H9 (cell line): ENCODE data around the gene GPD1L. TPM values are rescaled to one million over a fixed set of nuclear protein-coding genes. Genes with fewer than 3 reads are reported as not detected.

ENCODE experiments used
- DNase-seq: peaks from one replicate; pipeline ENCODE4 v3.0.0-alpha.2; 2017
- H2AFZ ChIP-seq: one replicate; pipeline ENCODE4 v1.6.1; 2013; ENCODE audit warnings: mild to moderate bottlenecking, low read length, control low read depth, moderate library complexity
- H2AK5ac ChIP-seq: 2 replicates; pipeline ENCODE4 v1.6.1; 2013; ENCODE audit warnings: low read length, control low read depth, mixed read lengths; ENCODE audit not compliant: insufficient read length
- H2BK120ac ChIP-seq: one replicate; pipeline ENCODE4 v1.6.1; 2013; ENCODE audit warnings: low read depth, mild to moderate bottlenecking, low read length, control low read depth, inconsistent platforms; ENCODE audit not compliant: poor library complexity, severe bottlenecking
- H2BK12ac ChIP-seq: 2 replicates; pipeline ENCODE4 v1.6.1; 2013; ENCODE audit warnings: low read length, control low read depth, mixed read lengths, low read depth; ENCODE audit not compliant: insufficient read length
- H2BK15ac ChIP-seq: 2 replicates; pipeline ENCODE4 v1.6.1; 2013; ENCODE audit warnings: low read depth, low read length, control low read depth
- H2BK20ac ChIP-seq: one replicate; pipeline ENCODE4 v1.6.1; 2013; ENCODE audit warnings: low read depth, mild to moderate bottlenecking, low read length, control low read depth, inconsistent platforms; ENCODE audit not compliant: poor library complexity, severe bottlenecking
- H2BK5ac ChIP-seq: 2 replicates; pipeline ENCODE4 v1.6.1; 2013; ENCODE audit warnings: low read length, control low read depth, mixed read lengths; ENCODE audit not compliant: insufficient read length
- H3K14ac ChIP-seq: 2 replicates; pipeline ENCODE4 v1.6.1; 2013; ENCODE audit warnings: low read length, control low read depth; ENCODE audit not compliant: insufficient read depth
- H3K18ac ChIP-seq: 2 replicates; pipeline ENCODE4 v1.6.1; 2013; ENCODE audit warnings: low read depth, mild to moderate bottlenecking, mixed read lengths, low read length, control low read depth; ENCODE audit not compliant: insufficient read length
- H3K23ac ChIP-seq: 2 replicates; pipeline ENCODE4 v1.6.1; 2013; ENCODE audit warnings: low read length, control low read depth, mixed read lengths, low read depth; ENCODE audit not compliant: insufficient read length
- H3K23me2 ChIP-seq: 2 replicates; pipeline ENCODE4 v1.6.1; 2013; ENCODE audit warnings: low read depth, mild to moderate bottlenecking, mixed read lengths, low read length, control low read depth; ENCODE audit not compliant: insufficient read length, poor library complexity, severe bottlenecking
- H3K27ac ChIP-seq: 2 replicates; pipeline ENCODE4 v1.5.1; 2013; ENCODE audit warnings: low read length, control low read depth, mixed read lengths, low read depth; ENCODE audit not compliant: insufficient read length
- H3K27me3 ChIP-seq: 2 replicates; pipeline ENCODE4 v1.6.1; 2013; ENCODE audit warnings: low read length, control low read depth, inconsistent platforms; ENCODE audit not compliant: insufficient read depth
- H3K4ac ChIP-seq: 2 replicates; pipeline ENCODE4 v1.6.1; 2013; ENCODE audit warnings: low read depth, mild to moderate bottlenecking, control low read depth, inconsistent platforms, low read length, moderate library complexity
- H3K4me1 ChIP-seq: 2 replicates; pipeline ENCODE4 v1.6.1; 2013; ENCODE audit warnings: low read length, control low read depth, inconsistent platforms; ENCODE audit not compliant: insufficient read depth
- H3K4me2 ChIP-seq: 2 replicates; pipeline ENCODE4 v1.6.1; 2013; ENCODE audit warnings: low read length, control low read depth, mixed read lengths; ENCODE audit not compliant: insufficient read length, insufficient read depth
- H3K56ac ChIP-seq: 2 replicates; pipeline ENCODE4 v1.6.1; 2013; ENCODE audit warnings: low read depth, mild to moderate bottlenecking, mixed read lengths, low read length, control low read depth; ENCODE audit not compliant: insufficient read length
- H3K79me1 ChIP-seq: 2 replicates; pipeline ENCODE4 v1.6.1; 2013; ENCODE audit warnings: low read depth, mild to moderate bottlenecking, moderate library complexity, low read length, control low read depth, inconsistent platforms; ENCODE audit not compliant: insufficient read depth, poor library complexity, severe bottlenecking
- H3K79me2 ChIP-seq: 2 replicates; pipeline ENCODE4 v1.6.1; 2013; ENCODE audit warnings: low read length, control low read depth, inconsistent platforms; ENCODE audit not compliant: insufficient read depth
- H3K9ac ChIP-seq: 2 replicates; pipeline ENCODE4 v1.6.1; 2013; ENCODE audit warnings: low read length, control low read depth, mixed read lengths; ENCODE audit not compliant: insufficient read length; ENCODE audit errors: extremely low read depth
- H3K9me3 ChIP-seq: one replicate; pipeline ENCODE4 v1.6.1; 2013; ENCODE audit warnings: low read depth, low read length, inconsistent platforms; ENCODE audit not compliant: control insufficient read depth
- H3T11ph ChIP-seq: one replicate; pipeline ENCODE4 v1.6.1; 2013; ENCODE audit warnings: mild to moderate bottlenecking, low read length, control low read depth, inconsistent platforms
- H4K20me1 ChIP-seq: one replicate; pipeline ENCODE4 v1.6.1; 2013; ENCODE audit not compliant: control insufficient read depth, insufficient read length, insufficient read depth
- H4K5ac ChIP-seq: 2 replicates; pipeline ENCODE4 v1.6.1; 2013; ENCODE audit warnings: low read depth, mild to moderate bottlenecking, mixed read lengths, low read length, control low read depth; ENCODE audit not compliant: insufficient read length
- H4K8ac ChIP-seq: replicated peaks from 2 replicates; pipeline ENCODE4 v1.6.1; 2013; ENCODE audit warnings: low read length, control low read depth, mixed read lengths, low read depth; ENCODE audit not compliant: insufficient read length
- H4K91ac ChIP-seq: 2 replicates; pipeline ENCODE4 v1.6.1; 2013; ENCODE audit warnings: low read depth, mild to moderate bottlenecking, moderate library complexity, mixed read lengths, low read length, control low read depth; ENCODE audit not compliant: insufficient read length
- H3K27ac Mint-ChIP-seq, 3 experiments: 2 replicates in 2 of 3; 3 replicates in 1 of 3; pipeline ENCODE4 v1.8.0; 2020 to 2021; ENCODE audit warnings: mixed read lengths in 3 of 3, mild to moderate bottlenecking in 1 of 3, moderate library complexity in 1 of 3
- H3K27me3 Mint-ChIP-seq: 2 replicates; pipeline ENCODE4 v1.8.0; 2021; ENCODE audit warnings: low read depth, mild to moderate bottlenecking, moderate library complexity, mixed read lengths
- H3K36me3 Mint-ChIP-seq, 3 experiments: 2 replicates in 2 of 3; 3 replicates in 1 of 3; pipeline ENCODE4 v1.8.0; 2020 to 2021; ENCODE audit warnings: low read depth in 3 of 3, mixed read lengths in 3 of 3; ENCODE audit not compliant: insufficient read depth in 1 of 3
- H3K4me1 Mint-ChIP-seq, 2 experiments: 2 replicates each; pipeline ENCODE4 v1.8.0; 2020; ENCODE audit warnings: mixed read lengths in 2 of 2
- H3K4me3 Mint-ChIP-seq, 2 experiments: 2 replicates in 1 of 2; 3 replicates in 1 of 2; pipeline ENCODE4 v1.8.0; 2020 to 2021; ENCODE audit warnings: mild to moderate bottlenecking in 2 of 2, mixed read lengths in 2 of 2, moderate library complexity in 1 of 2
- H3K9me3 Mint-ChIP-seq, 2 experiments: 2 replicates in 1 of 2; 3 replicates in 1 of 2; pipeline ENCODE4 v1.8.0; 2020; ENCODE audit warnings: mild to moderate bottlenecking in 2 of 2, mixed read lengths in 2 of 2, moderate library complexity in 1 of 2
- total RNA-seq: library from RNA; stranded (reverse); gene quantifications from 2 replicates; pipeline ENCODE4 v1.2.1, GENCODE V29; 2021
- TF ChIP-seq, protein P1 (sequence below): fragments of 200-600 bp; sonication (generic); conservative IDR thresholded peaks from 3 replicates; pipeline ENCODE4 v1.8.0; 2021; ENCODE audit warnings: antibody characterized with exemption, mild to moderate bottlenecking

Gene GPD1L
- total RNA-seq, 1 experiment from 2014 or later = 3.7 TPM

DNA sequence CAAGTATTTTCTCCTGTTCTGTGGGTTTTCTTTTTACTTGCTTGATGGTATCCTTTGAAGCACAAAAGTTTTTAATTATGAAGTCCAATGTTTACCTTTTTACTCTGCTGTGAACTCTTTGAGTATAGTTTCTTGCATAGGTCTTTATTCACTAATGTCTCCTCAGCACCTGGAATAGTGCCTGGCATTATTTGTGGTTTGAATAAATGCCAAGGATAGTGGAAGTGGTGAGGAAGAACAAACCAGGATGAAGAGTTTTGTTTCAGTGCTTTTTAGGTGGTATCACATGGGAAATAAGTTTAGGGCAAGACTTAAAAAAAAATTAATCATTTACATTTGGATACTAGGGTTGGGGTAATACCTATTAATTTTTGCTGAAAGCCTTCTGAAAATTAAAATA lies 25.7 kb downstream of the GPD1L start:
- Histone ChIP-seq H3K9ac (no peak overlapping the region), H2BK12ac (no peak overlapping the region), H4K8ac (no peak overlapping the region), H3K18ac (no peak overlapping the region), H3T11ph (no peak overlapping the region), H3K56ac (no peak overlapping the region), H4K20me1 (no peaks in the 10 kb centered on the region), H3K9me3 (no peaks in the 10 kb centered on the region), H3K14ac (no peak overlapping the region), H3K4ac (no peak overlapping the region), H3K79me2 (no peaks in the 10 kb centered on the region), H3K4me1 (no peaks in the 10 kb centered on the region), H2BK5ac (no peak overlapping the region), H3K23ac (no peak overlapping the region), H3K27ac (no peak overlapping the region), H3K23me2 (no peaks in the 10 kb centered on the region), H2BK20ac (no peak overlapping the region), H4K5ac (no peak overlapping the region), H2AK5ac (no peak overlapping the region), H2BK15ac (no peak overlapping the region), H3K4me2 (no peak overlapping the region), H2BK120ac (no peak overlapping the region), H4K91ac (no peak overlapping the region), H3K79me1 (no peaks in the 10 kb centered on the region), H2AFZ (no peak overlapping the region), H3K27me3 (no peaks in the 10 kb centered on the region)
- H3K36me3 Mint-ChIP-seq = no peaks in the 10 kb centered on the region
- H3K27ac Mint-ChIP-seq = no peak overlapping the region
- TF ChIP-seq, protein P1, sequence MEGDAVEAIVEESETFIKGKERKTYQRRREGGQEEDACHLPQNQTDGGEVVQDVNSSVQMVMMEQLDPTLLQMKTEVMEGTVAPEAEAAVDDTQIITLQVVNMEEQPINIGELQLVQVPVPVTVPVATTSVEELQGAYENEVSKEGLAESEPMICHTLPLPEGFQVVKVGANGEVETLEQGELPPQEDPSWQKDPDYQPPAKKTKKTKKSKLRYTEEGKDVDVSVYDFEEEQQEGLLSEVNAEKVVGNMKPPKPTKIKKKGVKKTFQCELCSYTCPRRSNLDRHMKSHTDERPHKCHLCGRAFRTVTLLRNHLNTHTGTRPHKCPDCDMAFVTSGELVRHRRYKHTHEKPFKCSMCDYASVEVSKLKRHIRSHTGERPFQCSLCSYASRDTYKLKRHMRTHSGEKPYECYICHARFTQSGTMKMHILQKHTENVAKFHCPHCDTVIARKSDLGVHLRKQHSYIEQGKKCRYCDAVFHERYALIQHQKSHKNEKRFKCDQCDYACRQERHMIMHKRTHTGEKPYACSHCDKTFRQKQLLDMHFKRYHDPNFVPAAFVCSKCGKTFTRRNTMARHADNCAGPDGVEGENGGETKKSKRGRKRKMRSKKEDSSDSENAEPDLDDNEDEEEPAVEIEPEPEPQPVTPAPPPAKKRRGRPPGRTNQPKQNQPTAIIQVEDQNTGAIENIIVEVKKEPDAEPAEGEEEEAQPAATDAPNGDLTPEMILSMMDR = no peak
- no peaks in the 10 kb centered on the region; a peak in 1 of 5 replicates for H3K9me3 Mint-ChIP-seq
- DNase-seq = no peak
- H3K4me3 Mint-ChIP-seq = no peak overlapping the region
- peaks cover 3 to 7% of the 10 kb centered on the region in 2 experiments; a peak in 3 of 4 replicates for H3K4me1 Mint-ChIP-seq
- no peaks in the 10 kb centered on the region; the same call in 1 of the 2 replicates for H3K27me3 Mint-ChIP-seq
